HG02884 (cell line): ENCODE measurements around the gene STX8.
A peak's percentile ranks its signal among the peaks of the same experiment; 100 is the strongest.

ENCODE experiments used
- ATAC-seq: cut with Tn5 transposase; IDR thresholded peaks from one replicate; pipeline ENCODE4 v1.9.1; 2021; ENCODE audit warnings: mild to moderate bottlenecking, moderate library complexity; ENCODE audit not compliant: unreplicated experiment

Gene STX8

DNA sequence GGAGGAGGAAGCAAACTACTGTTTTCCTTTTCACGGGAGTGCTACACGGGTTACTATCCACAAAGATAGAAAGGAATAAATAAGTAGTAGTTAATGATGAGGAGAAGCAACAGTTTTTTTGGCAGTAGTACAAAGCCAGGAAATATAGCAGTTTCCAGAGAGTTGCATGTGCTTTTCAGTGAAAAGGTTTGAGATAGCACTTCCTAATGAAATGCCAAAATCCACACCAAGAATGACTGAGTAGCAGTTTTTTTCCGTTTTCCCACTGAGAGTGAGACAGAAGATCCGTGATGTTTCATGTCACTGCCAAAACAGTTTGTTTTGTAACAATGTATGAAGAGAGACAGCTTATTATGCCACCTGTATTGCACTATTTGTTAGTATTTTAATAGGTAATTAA, 129.1 kb downstream of the STX8 start:
- no peak for ATAC-seq

DNA sequence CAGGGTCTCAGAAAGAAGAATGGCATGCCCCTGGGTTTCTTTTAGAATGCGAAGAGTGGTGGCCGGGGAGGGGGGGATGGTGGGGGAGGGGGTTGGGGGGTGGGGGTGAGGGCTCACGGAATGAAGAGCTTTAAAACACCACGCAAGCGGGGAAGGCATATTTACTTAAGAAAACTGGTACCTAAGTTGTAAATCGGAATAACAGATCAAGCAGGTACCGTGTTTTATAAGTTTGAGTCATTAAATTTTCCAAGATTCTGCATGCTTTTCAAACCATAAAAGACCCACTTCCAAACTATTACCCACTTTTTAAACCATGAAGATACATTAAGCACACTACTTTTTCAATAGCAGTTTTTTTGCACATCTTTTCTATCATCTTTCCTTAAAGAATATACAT, 130.2 kb downstream of the STX8 start:
- no peak for ATAC-seq

GRCh38 chr17:9444687-9445086, 130.9 kb downstream of the STX8 start:
- ATAC-seq: no peak

DNA sequence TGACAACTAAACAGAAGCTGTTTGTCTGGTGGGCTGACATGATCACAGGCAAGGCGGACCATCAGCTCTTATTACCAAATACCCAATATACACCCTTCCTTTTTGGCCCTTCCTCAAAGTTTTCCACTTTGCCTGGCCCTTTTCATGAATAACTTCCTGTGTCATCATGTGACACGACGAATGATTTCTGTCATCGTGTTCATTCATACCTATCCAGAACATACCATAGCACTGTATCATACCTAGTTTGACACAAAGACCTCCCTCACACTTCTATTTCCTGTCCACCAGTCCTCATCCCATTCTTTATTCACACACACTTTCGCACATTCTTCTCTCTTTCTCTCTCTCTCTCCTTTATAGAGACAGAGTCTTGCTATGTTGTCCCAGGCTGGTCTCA, 131.8 kb downstream of the STX8 start:
- no peak for ATAC-seq

DNA sequence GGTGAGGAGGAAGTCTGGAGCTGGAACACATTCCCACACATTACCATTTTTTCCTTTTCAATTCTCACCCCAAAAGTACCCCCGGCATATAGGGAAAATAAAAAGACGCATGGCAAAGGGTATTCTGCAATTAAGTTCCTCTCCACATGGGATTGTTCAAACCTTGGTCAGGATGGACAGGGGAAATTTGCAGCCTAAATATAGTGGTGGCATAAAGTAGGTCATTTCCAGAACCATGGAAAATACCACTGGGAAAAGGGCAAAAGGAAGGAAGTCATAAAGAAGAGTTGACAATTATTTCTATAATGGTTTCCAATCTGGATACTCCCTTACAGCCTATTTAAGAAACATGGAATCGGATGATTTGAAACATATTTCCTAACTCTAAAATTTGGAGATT, 135.8 kb downstream of the STX8 start:
- no peak for ATAC-seq

DNA sequence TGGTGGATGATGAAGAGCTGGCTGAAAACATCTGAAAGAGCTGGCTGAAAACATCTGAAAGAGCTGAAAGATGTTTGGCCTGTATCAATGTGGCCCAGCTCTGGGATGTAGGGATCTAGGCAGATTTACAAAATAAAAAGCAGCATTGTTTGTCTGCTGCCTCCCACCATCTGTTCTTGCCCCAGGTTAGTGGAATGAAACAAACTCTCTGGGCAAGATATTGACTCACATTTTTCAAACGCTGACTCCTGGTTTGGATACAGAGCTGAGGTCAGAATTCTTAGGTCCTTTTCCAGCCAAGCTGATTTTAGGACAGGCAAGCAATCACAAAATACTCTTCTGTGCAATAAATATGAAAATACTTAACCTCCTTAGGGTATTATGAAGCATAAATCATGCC, 139.0 kb downstream of the STX8 start:
- ATAC-seq: no peak

DNA sequence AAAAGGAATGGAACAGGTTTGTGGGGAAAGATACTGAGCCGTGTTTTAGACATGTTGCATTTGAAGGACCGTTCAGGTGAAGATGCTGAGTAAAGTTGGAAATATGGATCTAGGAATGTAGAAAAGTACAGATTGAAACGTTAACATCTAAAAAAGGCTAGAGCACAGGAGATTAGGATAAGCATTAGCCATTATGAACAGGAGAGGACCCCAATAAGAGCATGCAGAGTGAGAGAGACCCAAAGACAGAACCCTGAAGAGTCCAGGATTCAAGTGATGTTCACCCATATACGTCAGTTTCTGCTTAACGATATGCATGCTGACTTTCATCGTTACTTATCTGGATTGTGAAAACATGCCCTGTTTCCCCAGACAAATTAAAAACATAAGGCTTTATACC, 140.5 kb downstream of the STX8 start:
- no peak for ATAC-seq

DNA sequence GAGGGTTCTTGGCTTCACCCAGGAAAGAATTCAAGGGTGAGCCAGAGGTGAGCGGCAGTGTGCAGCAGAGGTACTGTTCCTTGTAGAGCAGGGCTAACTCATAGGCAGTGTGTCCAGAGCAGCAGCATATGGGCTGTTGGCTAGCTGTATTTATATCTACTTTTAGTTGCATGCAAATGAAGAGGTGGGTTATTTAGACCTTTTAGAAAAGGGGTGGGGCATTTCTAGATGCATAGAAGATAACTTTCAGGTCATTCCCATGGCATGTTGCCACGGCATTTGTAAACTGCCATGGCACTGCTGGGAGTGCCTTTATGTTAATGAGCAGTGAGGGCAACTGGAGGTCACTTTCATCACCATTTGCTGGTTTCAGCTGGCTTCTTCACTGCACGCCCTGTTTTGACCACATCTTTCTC, 141.0 kb downstream of the STX8 start:
- no peak for ATAC-seq

DNA sequence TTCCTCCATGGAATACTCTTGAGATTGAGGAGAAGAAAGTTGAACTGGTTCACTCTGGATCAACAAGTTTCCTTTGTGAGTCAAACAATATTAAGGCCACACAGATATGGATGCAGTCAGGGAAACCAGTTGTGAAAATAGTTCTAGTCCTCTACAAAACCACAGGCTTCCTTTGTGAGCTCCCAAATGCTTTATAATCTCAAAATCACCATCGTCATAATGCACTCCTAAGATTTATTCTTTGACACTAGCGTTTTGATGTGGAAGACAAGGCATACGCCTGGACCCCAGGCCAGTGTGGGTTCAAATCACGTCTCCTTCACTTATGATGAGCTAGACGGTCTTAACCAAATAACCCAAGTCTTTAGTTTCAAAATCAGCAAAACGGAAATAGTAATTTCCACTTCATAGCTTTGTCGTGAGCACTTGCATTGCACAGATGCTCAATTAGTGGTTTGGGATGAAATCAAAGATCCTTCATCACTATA, 142.6 kb downstream of the STX8 start:
- ATAC-seq: no peak

DNA sequence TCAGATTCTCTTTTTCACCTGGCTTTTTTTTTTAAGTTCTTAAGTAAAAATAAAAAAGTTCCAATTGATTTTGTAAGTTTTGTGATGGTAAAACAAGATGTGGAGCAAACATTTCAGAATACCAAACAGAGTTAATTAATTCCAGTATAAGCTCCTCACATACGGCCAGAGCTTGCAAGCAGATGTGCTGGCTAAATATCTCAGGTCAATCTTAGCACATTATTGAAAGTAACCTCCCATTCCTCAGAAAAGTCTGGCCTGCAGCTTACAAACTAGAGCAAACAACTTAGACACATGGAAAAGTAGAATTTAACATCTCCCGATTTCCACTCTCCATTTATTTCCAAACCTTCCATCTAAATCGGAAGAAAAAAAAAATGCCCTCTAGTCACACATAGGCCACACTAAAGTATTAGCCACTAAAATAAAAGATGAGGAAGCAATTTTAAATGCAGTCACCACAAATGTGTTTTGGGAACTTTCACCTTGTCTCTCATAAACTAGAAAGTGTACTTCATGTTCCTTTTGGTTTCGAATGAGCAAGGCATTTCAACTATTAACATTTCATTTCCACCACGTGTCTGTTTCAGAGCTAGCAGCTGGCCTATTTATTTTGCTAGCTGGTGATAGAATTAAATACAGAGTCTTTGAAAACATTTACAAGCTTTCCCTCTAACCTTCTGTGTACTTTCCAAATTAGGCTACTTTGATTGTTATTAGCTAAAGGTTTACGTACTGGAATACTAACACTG, 143.3 kb downstream of the STX8 start:
- no peak for ATAC-seq

DNA sequence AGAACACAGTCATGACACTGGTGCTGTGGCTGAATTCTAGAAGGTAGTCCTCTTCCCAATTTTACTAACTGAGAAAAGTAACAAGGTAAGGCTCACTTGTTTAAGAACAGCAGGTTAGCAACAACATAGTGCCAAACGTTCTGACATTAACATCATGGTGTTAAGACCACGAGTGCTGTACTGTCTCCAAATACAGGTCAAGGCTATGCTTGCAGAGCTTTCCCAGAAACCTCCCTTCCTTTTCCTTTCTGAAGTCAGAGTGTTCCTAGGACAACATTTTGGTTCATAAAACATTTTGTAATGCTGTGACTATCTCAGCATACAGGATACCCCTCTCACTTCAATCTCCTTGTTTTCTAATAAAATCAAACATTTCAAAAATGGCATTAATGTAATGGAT, 144.0 kb downstream of the STX8 start:
- ATAC-seq: no peak

DNA sequence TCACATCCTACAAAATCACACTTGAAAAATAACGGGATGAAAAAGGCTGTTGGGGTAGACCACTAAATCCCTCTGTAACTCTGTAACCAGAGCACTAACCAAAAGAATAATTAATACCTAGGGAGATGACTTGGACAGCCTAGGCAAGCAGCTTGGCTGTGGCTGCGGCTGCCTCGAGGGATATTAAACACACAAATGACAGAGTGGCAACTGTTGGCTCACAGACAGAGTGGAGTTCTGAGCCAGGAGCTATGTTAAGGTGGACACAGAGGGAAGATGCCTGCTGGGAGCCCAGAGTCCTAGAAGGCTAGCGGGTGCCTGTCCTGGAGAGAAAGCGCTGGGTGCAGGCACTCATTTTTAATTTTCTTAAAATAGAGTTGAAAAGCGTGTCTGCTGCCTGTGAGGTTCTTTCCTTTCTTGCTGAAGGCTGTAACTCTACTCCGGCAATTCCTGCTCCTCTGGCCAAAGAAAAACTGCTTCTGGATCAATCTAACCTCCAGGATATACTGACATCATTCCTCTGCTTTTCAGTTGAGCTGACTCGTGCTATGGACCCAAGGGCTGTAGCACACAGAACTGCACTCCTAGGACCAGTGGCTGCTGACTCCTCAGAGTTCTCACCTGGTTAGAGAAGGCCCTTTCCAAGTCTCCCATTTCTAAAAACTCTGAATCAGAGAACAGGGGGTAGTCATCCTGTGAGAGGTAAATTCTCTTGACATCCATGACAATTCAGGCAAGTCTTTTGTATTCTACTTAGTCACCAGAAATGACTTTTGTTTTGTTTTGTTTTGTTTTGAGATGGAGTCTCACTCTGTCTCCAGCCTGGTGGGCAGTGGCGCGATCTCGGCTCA, 147.9 kb downstream of the STX8 start:
- ATAC-seq: no peak

DNA sequence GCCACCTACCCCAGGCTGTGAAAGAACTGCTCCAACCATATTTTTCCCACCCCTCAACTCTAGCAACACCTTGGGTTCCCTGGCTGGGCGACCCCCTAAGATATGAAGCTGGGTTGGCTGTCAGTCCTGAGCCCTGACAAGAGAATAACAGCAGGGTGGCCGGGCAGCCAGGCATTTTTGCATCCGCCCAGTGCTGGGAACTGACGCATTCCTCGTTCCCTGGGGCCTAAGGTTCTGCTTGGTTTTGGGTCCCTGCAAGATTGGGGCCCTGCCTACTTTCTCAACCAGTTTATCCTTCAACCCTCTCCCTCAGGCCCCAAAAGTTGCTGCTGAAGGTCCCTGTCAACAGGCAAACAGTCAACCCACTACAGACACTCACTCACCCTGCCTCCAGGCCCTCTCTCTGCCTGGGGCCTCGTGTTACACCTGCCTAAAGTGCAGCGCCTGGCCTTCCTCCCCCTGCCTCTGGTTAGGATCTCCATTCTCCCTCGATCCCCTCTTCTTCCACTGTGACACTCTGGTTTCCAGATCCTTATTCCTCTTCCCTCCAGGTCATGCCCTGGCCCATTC, 151.5 kb downstream of the STX8 start:
- ATAC-seq: no peak

- no peak for ATAC-seq
These were observed 154.1 kb downstream of the STX8 start for GRCh38 chr17:9421525-9421924.

DNA sequence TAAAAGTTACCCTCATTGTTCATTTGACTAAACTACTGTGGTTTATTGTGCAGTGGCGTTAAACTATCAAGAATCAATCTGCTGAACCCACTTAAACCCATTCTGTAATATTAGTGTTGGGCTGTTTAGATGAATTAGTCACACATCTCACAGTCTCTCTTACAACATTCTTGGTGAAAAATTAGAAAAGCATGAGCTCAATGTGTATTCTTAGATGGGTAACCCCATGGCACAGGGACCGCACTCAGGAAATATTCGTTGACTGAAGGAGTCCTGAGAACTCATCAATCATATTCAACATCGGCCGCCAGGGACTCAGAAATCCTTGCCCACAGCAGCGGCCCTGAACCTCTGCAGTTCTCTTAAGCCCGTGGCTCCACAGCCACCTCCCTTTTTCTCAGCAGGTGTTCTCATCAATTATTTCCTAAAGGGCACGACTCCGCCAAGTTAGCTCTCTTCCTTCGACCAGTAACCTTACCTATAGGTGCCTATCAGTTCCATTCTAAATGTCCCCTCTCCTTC, 155.6 kb downstream of the STX8 start:
- ATAC-seq: no peak

- peak; percentile 69 for ATAC-seq
These were observed 161.1 kb downstream of the STX8 start for GRCh38 chr17:9414471-9414870.

GRCh38 chr17:9410737-9411136, 164.9 kb downstream of the STX8 start:
- no peak for ATAC-seq

GRCh38 chr17:9410301-9410700, 165.3 kb downstream of the STX8 start:
- no peak for ATAC-seq

DNA sequence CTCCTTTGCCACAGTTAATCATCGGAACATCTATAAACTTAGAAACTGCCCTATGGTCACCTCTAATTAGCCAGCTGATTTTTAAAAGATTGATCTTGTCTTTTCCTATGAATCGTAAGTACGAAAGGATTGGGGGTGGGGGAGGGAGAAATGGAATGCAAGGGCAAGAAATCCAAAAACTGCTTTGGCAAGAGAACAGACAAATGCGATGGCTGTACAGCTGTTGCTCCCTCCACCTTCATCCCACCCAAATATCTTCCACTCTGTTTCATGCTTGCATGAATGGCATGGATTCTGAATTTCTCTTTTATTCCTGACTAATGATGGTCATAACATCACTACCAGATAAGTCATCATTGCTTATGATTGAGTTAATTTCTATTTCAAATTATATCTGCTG, 165.7 kb downstream of the STX8 start:
- ATAC-seq: no peak

DNA sequence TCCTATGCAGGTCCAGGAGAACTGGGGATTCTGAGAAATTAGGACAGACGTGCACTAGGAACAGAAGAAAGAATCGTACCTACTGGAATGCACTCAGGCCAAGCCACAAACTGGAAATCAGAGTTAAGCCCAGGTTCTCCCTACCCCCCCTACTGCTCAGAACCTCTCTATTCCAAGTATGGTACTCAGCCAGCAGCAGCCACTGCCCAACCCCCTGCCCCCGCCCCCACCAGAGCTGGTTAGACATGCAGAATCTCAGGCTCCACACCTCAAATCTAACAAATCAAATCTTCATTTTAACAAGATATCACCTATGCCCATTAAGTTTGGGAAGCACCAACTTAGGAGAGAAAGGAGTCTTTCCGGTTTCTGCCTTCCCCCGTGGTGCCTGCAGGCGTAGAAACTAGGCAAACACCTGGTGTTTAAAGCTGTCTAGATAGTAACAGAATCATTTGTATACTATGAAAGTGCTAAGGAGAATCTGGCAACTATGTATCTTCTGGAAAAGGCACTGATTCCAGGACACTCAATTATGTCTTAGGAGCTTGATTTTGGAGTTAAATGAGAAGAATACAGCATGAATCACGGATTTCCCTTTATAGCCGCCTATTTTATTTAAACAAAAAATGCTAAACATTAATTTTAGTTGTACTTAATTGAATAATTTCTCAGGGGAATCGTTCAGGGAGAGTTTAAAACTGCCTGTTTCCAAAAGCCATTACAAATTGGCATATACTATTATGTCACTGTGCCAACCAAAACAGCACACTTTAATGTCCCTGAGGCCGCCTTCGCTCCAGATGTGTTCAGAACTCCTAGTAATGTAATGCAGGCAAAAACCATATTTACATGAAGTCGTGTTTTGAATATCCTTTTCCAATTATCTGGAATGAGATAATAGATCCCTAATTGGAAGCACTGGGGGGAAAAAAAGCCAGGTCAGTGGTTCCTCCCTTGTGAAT, 166.5 kb downstream of the STX8 start:
- no peak for ATAC-seq
